ENCODE measurements around the gene ZNF516.

ZNF516 gene

DNA sequence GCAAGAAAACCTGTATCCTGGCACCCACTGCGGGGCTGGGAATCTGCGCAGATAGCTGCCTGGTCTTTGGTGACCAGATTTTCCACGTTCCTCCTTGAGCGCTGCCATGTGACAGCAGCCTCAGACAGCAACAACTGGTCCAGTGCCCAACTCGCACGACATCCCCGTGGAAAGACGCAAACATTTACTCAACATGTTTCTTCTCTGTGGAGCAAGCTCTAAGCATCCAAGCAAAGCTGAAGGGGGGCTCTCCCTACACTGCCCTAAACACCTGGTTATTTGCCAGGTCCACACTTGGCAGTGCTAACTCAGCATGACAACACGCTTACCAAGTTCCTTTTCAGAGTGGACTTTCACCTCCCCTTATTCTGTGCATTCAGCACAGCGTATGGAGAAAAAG is 11.3 kb downstream of the ZNF516 start:
- Histone ChIP-seq H3K4me1 (ENCODE audit: insufficient read depth, poor library complexity, severe bottlenecking) (peaks cover 1% of the 10 kb centered on the region), H3K4me3 (ENCODE audit: severe bottlenecking) (no peak overlapping the region), H3K27ac (ENCODE audit: poor library complexity, severe bottlenecking) (no peak overlapping the region), H3K27me3 (ENCODE audit: insufficient read depth, poor library complexity, severe bottlenecking) (no peaks in the 10 kb centered on the region), H3K36me3 (ENCODE audit: low read depth) (peaks cover 21% of the 10 kb centered on the region), H3K9me3 (ENCODE audit: severe bottlenecking) (no peaks in the 10 kb centered on the region)
- no peak for ATAC-seq (ENCODE audit: low read depth)
- DNase-seq (ENCODE audit: low spot score): no peak
- TF ChIP-seq, protein P1, sequence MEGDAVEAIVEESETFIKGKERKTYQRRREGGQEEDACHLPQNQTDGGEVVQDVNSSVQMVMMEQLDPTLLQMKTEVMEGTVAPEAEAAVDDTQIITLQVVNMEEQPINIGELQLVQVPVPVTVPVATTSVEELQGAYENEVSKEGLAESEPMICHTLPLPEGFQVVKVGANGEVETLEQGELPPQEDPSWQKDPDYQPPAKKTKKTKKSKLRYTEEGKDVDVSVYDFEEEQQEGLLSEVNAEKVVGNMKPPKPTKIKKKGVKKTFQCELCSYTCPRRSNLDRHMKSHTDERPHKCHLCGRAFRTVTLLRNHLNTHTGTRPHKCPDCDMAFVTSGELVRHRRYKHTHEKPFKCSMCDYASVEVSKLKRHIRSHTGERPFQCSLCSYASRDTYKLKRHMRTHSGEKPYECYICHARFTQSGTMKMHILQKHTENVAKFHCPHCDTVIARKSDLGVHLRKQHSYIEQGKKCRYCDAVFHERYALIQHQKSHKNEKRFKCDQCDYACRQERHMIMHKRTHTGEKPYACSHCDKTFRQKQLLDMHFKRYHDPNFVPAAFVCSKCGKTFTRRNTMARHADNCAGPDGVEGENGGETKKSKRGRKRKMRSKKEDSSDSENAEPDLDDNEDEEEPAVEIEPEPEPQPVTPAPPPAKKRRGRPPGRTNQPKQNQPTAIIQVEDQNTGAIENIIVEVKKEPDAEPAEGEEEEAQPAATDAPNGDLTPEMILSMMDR (IDR thresholded peaks at IDR 0.05; ENCODE audit: poor library complexity, severe bottlenecking): no peak

DNA sequence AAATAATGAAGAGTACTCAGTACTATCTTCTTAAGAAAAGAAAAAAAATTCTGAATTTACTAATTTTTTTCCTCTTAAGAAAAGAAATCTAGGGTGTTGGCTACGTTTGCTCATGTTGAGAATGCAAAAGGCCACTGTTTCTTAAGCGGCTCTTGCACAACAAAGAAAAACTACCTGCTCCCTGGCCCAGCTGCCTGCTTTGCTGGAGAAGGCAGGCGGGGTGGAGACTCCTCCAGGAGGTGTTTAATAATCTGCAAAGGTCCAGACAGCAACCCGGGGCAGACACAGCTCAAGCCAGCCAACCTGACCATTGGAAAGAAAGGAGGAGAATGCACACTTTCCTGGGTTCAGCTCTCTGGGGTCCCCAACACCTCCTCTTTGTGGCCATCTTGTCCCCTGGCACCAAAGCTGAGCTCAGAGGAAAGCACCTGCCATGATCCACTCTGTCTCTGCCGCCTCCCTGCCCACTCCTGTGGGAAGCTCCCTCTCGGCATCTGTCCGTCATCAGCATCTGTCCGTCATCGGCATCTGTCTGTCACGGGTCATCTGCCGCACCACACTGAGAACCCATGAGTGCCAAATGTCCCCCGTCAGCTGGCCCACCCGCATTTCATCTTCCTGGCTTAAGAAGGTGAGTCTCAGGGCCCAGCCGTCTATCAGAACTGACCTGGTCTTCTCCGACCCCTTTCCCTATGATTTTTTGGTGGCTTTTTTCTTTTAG is 11.9 kb downstream of the ZNF516 start:
- no peaks in the 10 kb centered on the region for H3K27me3 ChIP-seq (ENCODE audit: insufficient read depth, poor library complexity, severe bottlenecking)
- ATAC-seq (ENCODE audit: low read depth) (no peak), DNase-seq (ENCODE audit: low spot score) (no peak)
- H3K9me3 ChIP-seq (ENCODE audit: severe bottlenecking): no peaks in the 10 kb centered on the region
- TF ChIP-seq, protein P1 (IDR thresholded peaks at IDR 0.05; ENCODE audit: poor library complexity, severe bottlenecking): no peak
- peaks cover 21% of the 10 kb centered on the region for H3K36me3 ChIP-seq (ENCODE audit: low read depth)
- H3K4me1 ChIP-seq (ENCODE audit: insufficient read depth, poor library complexity, severe bottlenecking): peaks cover 2% of the 10 kb centered on the region
- no peak overlapping the region for H3K4me3 ChIP-seq (ENCODE audit: severe bottlenecking)
- no peak overlapping the region for H3K27ac ChIP-seq (ENCODE audit: poor library complexity, severe bottlenecking)

DNA sequence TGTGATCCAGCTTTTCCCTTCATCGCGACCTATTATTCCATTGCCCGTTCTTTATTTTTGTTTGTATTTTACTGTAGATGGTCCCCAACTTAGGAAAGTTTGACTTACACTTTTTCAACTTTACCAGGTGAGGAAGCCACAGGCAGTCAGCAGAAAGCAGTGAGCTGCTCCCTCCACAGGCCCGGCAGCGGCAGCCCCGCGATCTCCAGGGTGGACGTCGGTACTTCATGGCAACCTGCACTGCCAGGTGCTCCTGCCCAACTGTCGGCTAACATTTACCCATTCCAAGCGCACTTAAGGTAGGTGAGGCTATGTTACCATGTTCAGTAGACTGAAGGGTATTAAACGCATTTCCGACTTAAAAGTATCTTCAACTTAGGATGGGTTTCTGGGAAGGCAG is 12.8 kb downstream of the ZNF516 start:
- no peak overlapping the region for H3K27ac ChIP-seq (ENCODE audit: poor library complexity, severe bottlenecking)
- ATAC-seq (ENCODE audit: low read depth) (no peak), DNase-seq (ENCODE audit: low spot score) (no peak)
- peaks cover 9% of the 10 kb centered on the region for H3K4me1 ChIP-seq (ENCODE audit: insufficient read depth, poor library complexity, severe bottlenecking)
- H3K4me3 ChIP-seq (ENCODE audit: severe bottlenecking): no peak overlapping the region
- no peaks in the 10 kb centered on the region for H3K9me3 ChIP-seq (ENCODE audit: severe bottlenecking)
- H3K27me3 ChIP-seq (ENCODE audit: insufficient read depth, poor library complexity, severe bottlenecking): no peaks in the 10 kb centered on the region
- TF ChIP-seq, protein P1 (IDR thresholded peaks at IDR 0.05; ENCODE audit: poor library complexity, severe bottlenecking): no peak
- peaks cover 21% of the 10 kb centered on the region for H3K36me3 ChIP-seq (ENCODE audit: low read depth)

DNA sequence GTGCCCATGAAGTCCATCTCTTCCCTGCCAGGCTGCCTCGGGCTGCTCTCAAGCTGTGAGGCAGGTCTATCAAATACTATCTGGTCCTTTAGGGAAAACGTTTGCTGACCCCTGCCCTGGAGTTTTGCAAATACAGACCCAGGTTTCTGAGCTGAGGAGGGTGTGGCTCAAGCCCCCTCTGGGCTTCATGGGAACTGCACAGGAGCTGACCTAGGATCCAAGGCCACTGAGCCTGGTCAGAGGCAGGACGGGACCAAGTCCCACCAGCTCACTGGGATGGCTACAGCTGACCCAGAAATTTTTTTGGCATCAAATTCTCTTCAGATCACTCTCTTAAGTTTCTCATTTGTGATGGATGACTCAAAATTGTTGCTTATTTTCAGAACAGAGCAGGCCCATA is 14.1 kb downstream of the ZNF516 start:
- Histone ChIP-seq H3K4me3 (ENCODE audit: severe bottlenecking) (no peak overlapping the region), H3K36me3 (ENCODE audit: low read depth) (peaks cover 21% of the 10 kb centered on the region), H3K27me3 (ENCODE audit: insufficient read depth, poor library complexity, severe bottlenecking) (no peaks in the 10 kb centered on the region), H3K9me3 (ENCODE audit: severe bottlenecking) (no peaks in the 10 kb centered on the region), H3K27ac (ENCODE audit: poor library complexity, severe bottlenecking) (no peak overlapping the region), H3K4me1 (ENCODE audit: insufficient read depth, poor library complexity, severe bottlenecking) (peaks cover 19% of the 10 kb centered on the region)
- ATAC-seq (ENCODE audit: low read depth) (no peak), DNase-seq (ENCODE audit: low spot score) (no peak)
- TF ChIP-seq, protein P1 (IDR thresholded peaks at IDR 0.05; ENCODE audit: poor library complexity, severe bottlenecking): no peak

Data from RWPE2 (cell line).